ENCODE data around the gene CCR5AS.

DNA sequence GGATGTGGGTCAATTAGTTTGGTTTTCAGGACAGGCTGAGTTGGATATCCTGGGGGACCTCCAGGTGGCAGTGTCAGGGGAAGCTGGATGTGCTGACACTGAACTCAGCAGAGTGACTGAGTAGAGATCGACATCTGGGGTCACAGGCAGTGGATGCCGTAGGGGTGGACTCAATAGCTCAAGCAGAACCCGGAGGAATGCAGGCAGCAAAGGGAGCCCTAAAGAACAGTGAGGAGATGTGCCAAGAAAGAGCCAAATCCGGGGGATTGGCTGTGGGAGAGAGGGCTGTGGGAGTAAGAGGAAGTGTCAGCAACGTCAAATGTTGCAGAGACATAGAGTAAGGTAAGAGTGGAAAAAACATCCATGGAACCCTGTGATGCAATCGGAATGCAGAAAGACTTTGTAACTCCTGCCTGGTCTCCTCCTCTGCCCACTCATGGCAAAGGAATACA lies 11.6 kb downstream of the CCR5AS start:
- TF ChIP-seq, protein P1, sequence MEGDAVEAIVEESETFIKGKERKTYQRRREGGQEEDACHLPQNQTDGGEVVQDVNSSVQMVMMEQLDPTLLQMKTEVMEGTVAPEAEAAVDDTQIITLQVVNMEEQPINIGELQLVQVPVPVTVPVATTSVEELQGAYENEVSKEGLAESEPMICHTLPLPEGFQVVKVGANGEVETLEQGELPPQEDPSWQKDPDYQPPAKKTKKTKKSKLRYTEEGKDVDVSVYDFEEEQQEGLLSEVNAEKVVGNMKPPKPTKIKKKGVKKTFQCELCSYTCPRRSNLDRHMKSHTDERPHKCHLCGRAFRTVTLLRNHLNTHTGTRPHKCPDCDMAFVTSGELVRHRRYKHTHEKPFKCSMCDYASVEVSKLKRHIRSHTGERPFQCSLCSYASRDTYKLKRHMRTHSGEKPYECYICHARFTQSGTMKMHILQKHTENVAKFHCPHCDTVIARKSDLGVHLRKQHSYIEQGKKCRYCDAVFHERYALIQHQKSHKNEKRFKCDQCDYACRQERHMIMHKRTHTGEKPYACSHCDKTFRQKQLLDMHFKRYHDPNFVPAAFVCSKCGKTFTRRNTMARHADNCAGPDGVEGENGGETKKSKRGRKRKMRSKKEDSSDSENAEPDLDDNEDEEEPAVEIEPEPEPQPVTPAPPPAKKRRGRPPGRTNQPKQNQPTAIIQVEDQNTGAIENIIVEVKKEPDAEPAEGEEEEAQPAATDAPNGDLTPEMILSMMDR (IDR thresholded peaks at IDR 0.05; ENCODE audit: borderline replicate concordance, extremely low read depth, low read length, poor library complexity, severe bottlenecking) = peak; percentile 49
- TF ChIP-seq EZH2 (IDR thresholded peaks at IDR 0.05; ENCODE audit: borderline replicate concordance, low read depth, low read length, severe bottlenecking) = no peak
